Measurements from ENCODE around the gene TSPAN18. TPM values are rescaled to one million over a fixed set of nuclear protein-coding genes. Genes with fewer than 3 reads are reported as not detected.
A peak's percentile ranks its signal among the peaks of the same experiment; 100 is the strongest.

Gene TSPAN18
- total and polyA plus RNA-seq, 2 experiments from 2014 or later: 68.6 to 82.8 TPM

- no peaks in the 10 kb centered on the region for H3K9me3 ChIP-seq (ENCODE audit: low read depth)
Measured at GRCh38 chr11:44977493-44977984, 250.8 kb downstream of the TSPAN18 start.

DNA sequence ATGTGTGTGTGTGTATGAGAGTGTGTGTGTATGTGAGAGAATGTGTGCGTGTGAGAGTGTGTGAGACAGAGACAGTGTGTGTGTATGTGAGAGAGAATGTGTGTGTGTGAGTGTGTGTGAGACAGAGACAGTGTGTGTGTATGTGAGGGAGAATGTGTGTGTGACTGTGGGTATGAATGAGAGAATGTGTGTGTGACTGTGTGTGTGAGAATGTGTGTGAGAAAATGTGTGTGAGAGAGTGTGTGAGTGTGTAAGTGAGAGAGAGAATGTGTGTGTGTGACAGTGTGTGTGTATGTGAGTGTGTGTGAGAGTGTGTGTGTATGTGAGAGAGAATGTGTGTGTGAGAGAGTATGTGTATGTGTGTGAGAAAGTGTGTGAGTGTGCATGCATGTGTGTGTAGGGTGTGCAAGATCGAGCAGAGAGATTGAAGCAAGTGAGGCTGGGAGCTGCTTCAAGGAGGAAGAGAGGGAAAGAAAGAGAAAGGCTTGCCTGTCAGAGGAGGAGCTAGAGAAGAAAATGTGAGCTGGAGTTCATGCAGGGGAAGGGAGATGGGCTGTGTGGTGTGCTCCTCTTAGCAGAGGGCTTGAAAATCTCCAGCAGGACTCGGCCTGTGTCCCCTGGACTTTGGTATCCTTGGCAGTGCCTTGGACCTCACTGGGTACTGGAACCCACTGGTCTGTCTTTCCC, 251.7 kb downstream of the TSPAN18 start:
- H3K9me3 ChIP-seq (ENCODE audit: low read depth): no peaks in the 10 kb centered on the region
- TF ChIP-seq CTCF (IDR thresholded peaks at IDR 0.05; ENCODE audit: low read depth, low read length): no peak
- no peak overlapping the region for H3K4me3 ChIP-seq
- peak in 1 of 2 donors; percentile 44 for DNase-seq (ENCODE audit: low read depth in 1 of 2, low spot score in 1 of 2)
- no peaks in the 10 kb centered on the region for H3K36me3 ChIP-seq
- H3K27me3 ChIP-seq: no peaks in the 10 kb centered on the region
- H3K4me1 ChIP-seq (ENCODE audit: low read depth): peaks cover 16% of the 10 kb centered on the region
- peak overlapping the region; percentile 2 for H3K27ac ChIP-seq

More at GRCh38 chr11:44977493-44977984, 250.8 kb downstream of the TSPAN18 start:
- H3K36me3 ChIP-seq: no peaks in the 10 kb centered on the region
- H3K27ac ChIP-seq: peak overlapping the region; percentile 1
- H3K4me1 ChIP-seq (ENCODE audit: low read depth): peaks cover 17% of the 10 kb centered on the region
- H3K4me3 ChIP-seq: no peak overlapping the region
- no peaks in the 10 kb centered on the region for H3K27me3 ChIP-seq
- peak in 1 of 2 donors; percentile 74 for DNase-seq (ENCODE audit: low read depth in 1 of 2, low spot score in 1 of 2)
- peak; percentile 36 for TF ChIP-seq CTCF (IDR thresholded peaks at IDR 0.05; ENCODE audit: low read depth, low read length)

GRCh38 chr11:44978961-44979331, 252.2 kb downstream of the TSPAN18 start:
- peaks cover 16% of the 10 kb centered on the region for H3K4me1 ChIP-seq (ENCODE audit: low read depth)
- peak overlapping the region; percentile 2 for H3K27ac ChIP-seq
- no peaks in the 10 kb centered on the region for H3K27me3 ChIP-seq
- no peak for DNase-seq (ENCODE audit: low read depth in 1 of 2, low spot score in 1 of 2)
- no peak for TF ChIP-seq CTCF (IDR thresholded peaks at IDR 0.05; ENCODE audit: low read depth, low read length)
- H3K9me3 ChIP-seq (ENCODE audit: low read depth): no peaks in the 10 kb centered on the region
- H3K4me3 ChIP-seq: no peak overlapping the region
- no peaks in the 10 kb centered on the region for H3K36me3 ChIP-seq

DNA sequence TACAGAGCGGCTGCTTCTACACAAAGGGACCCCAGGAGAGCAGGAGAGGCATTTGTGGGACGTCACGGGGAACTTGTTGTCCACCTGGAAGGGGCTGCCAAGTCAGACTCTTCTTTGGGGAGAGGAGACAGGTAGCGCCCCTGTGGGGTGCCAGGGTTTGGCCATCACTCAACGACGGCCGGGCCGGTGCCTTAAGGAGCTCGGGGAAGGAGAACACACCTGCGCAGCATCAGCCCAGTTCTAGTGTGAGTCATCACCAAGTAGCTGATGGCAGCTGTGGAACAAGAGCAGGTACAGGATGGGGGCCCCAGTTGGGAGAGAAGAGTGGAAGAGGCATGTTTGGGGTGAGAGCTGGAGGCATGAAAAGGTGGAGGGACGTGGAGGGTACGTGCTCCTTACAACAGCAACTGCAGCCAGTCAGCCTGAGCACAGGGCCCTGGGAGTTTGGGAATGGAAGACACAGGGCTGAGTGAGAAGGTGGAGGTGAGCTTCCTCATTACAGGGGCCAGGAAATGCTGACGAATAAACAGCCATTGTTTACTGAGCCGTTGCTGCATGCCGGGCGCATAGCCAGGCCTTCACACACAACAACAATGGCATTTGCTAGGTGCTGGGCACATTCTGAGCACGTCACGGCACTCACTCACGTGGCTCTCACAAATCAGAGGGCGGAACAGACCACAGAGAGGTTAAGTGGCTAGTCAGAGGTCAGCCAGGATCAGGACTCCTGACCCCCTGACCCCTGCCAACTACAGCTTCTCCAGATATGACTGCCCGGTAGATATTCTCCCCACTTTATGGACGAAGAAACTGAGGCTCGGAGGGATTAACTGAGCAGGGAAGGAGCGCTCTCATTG, 253.0 kb downstream of the TSPAN18 start:
- Histone ChIP-seq H3K4me1 (ENCODE audit: low read depth) (peaks cover 16% of the 10 kb centered on the region), H3K27ac (no peak overlapping the region), H3K9me3 (ENCODE audit: low read depth) (no peaks in the 10 kb centered on the region), H3K36me3 (no peaks in the 10 kb centered on the region), H3K27me3 (no peaks in the 10 kb centered on the region), H3K4me3 (no peak overlapping the region)
- TF ChIP-seq CTCF (IDR thresholded peaks at IDR 0.05; ENCODE audit: low read depth, low read length): no peak
- no peak for DNase-seq (ENCODE audit: low read depth in 1 of 2, low spot score in 1 of 2)

GRCh38 chr11:44980533-44981427, 254.0 kb downstream of the TSPAN18 start:
- no peak overlapping the region for H3K27ac ChIP-seq
- no peaks in the 10 kb centered on the region for H3K9me3 ChIP-seq (ENCODE audit: low read depth)
- H3K4me1 ChIP-seq (ENCODE audit: low read depth): peaks cover 16% of the 10 kb centered on the region
- H3K36me3 ChIP-seq: no peaks in the 10 kb centered on the region
- H3K4me3 ChIP-seq: no peak overlapping the region
- no peaks in the 10 kb centered on the region for H3K27me3 ChIP-seq
- TF ChIP-seq CTCF (IDR thresholded peaks at IDR 0.05; ENCODE audit: low read depth, low read length): no peak
- DNase-seq (ENCODE audit: low read depth in 1 of 2, low spot score in 1 of 2): no peak

All from cardiac muscle cell (in vitro differentiated cells and primary cell).